Measurements from ENCODE around the gene AQP2.

DNA sequence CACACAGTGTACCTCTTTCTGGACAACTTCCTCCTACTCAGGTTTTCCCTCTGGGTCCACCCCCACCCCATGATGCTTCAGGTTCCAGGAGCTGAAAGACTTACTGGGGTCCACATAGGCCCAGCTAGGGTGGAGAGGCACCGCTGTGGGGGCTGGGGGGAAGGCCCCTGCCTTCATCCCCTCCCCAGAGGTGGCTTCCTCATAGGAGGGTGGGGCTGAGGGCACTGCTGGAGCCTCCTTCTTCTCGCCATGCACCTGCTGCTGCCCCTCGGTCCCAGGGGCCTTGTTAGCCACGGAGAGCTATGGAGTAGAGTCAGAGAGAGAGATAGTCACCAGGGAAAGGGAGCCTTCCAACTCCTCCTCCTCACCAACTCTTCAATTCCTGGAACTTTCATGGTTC is 49.5 kb upstream of the AQP2 start:
- TF ChIP-seq, protein P1, sequence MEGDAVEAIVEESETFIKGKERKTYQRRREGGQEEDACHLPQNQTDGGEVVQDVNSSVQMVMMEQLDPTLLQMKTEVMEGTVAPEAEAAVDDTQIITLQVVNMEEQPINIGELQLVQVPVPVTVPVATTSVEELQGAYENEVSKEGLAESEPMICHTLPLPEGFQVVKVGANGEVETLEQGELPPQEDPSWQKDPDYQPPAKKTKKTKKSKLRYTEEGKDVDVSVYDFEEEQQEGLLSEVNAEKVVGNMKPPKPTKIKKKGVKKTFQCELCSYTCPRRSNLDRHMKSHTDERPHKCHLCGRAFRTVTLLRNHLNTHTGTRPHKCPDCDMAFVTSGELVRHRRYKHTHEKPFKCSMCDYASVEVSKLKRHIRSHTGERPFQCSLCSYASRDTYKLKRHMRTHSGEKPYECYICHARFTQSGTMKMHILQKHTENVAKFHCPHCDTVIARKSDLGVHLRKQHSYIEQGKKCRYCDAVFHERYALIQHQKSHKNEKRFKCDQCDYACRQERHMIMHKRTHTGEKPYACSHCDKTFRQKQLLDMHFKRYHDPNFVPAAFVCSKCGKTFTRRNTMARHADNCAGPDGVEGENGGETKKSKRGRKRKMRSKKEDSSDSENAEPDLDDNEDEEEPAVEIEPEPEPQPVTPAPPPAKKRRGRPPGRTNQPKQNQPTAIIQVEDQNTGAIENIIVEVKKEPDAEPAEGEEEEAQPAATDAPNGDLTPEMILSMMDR (IDR thresholded peaks at IDR 0.05), result no peak
- no peak for TF ChIP-seq ZFX (IDR thresholded peaks at IDR 0.05; ENCODE audit: borderline replicate concordance)
